H1 (cell line): Measurements from ENCODE around the gene ADIPOQ. TPM values are rescaled to one million over a fixed set of nuclear protein-coding genes. Genes with fewer than 3 reads are reported as not detected.
"Not testable (repeated sequence)": the region's sequence is repeated elsewhere in the genome, so short reads cannot be mapped to it uniquely, and the experiment has no call there.

Experiments
- CTCF ChIA-PET: fragments of 300-600 bp; sonication (Branson Sonifier 250); formaldehyde crosslinking; loops from one replicate; lab custom pipeline; 2021; ENCODE audit not compliant: partially characterized antibody; lab: Charles Lee
- POLR2A ChIA-PET: fragments of 300-600 bp; sonication (Branson Sonifier 250); formaldehyde crosslinking; loops from one replicate; lab custom pipeline; 2021; ENCODE audit warnings: inconsistent platforms; ENCODE audit not compliant: partially characterized antibody; lab: Charles Lee
- DNase-seq, 2 experiments: peaks; one replicate each; pipeline versions ENCODE4 v3.0.0 to v3.0.0-alpha.2; 2010 to 2022; ENCODE audit warnings: low spot score in 2 of 2, low read depth in 1 of 2, mixed read lengths in 1 of 2
- FAIRE-seq: peaks from 2 replicates; lab custom pipeline; 2011; peaks lifted over from hg19 to GRCh38; lab: Jason Lieb, UNC
- H2AFZ ChIP-seq: 2 replicates; pipeline ENCODE4 v1.8.1; 2012; ENCODE audit warnings: low read length, inconsistent platforms
- H2AK5ac ChIP-seq: 2 replicates; pipeline ENCODE4 v1.6.1; 2013; ENCODE audit warnings: low read depth, low read length
- H2BK120ac ChIP-seq: replicated peaks from 2 replicates; pipeline ENCODE3; 2013; ENCODE audit warnings: low read depth, low read length, inconsistent platforms
- H2BK12ac ChIP-seq: 2 replicates; pipeline ENCODE4 v1.6.1; 2013; ENCODE audit warnings: low read depth, low read length
- H2BK15ac ChIP-seq: 2 replicates; pipeline ENCODE4 v1.6.1; 2013; ENCODE audit warnings: low read length
- H2BK20ac ChIP-seq: 2 replicates; pipeline ENCODE4 v1.6.1; 2013; ENCODE audit warnings: low read length
- H2BK5ac ChIP-seq: 2 replicates; pipeline ENCODE4 v1.6.1; 2013; ENCODE audit warnings: low read depth, low read length
- H3K14ac ChIP-seq: 2 replicates; pipeline ENCODE4 v1.6.1; 2013; ENCODE audit warnings: inconsistent platforms; ENCODE audit not compliant: insufficient read length
- H3K18ac ChIP-seq: 2 replicates; pipeline ENCODE4 v1.6.1; 2013; ENCODE audit warnings: low read length; ENCODE audit errors: extremely low read depth
- H3K23ac ChIP-seq: 2 replicates; pipeline ENCODE4 v1.6.1; 2013; ENCODE audit warnings: inconsistent platforms; ENCODE audit not compliant: insufficient read length
- H3K23me2 ChIP-seq: 2 replicates; pipeline ENCODE4 v1.6.1; 2013; ENCODE audit warnings: low read depth, low read length
- H3K27ac ChIP-seq: 2 replicates; pipeline ENCODE4 v1.6.1; 2011; ENCODE audit warnings: low read depth, low read length, inconsistent platforms
- H3K27me3 ChIP-seq, 4 experiments: replicated peaks in 1 of 4; 1 replicate in 1 of 4; 2 replicates in 3 of 4; pipeline versions ENCODE4 v1.6.1 to v1.8.1; 2011 to 2013; ENCODE audit warnings: low read length in 3 of 4, mild to moderate bottlenecking in 3 of 4, inconsistent platforms in 2 of 4, mixed read lengths in 2 of 4, moderate library complexity in 1 of 4; ENCODE audit not compliant: control insufficient read depth in 3 of 4, insufficient read depth in 3 of 4; ENCODE audit errors: extremely low read depth in 1 of 4
- H3K36me3 ChIP-seq, 4 experiments: 2 replicates each; pipeline versions ENCODE4 v1.6.1 to v1.8.1; 2011 to 2013; ENCODE audit warnings: mild to moderate bottlenecking in 4 of 4, low read length in 3 of 4, moderate library complexity in 2 of 4, control low read depth in 1 of 4, inconsistent platforms in 1 of 4; ENCODE audit not compliant: insufficient read depth in 4 of 4, control insufficient read depth in 2 of 4
- H3K4ac ChIP-seq: replicated peaks from 2 replicates; pipeline ENCODE3; 2013; ENCODE audit warnings: low read length, low read depth, mixed read lengths, inconsistent platforms; ENCODE audit not compliant: insufficient read length
- H3K4me1 ChIP-seq, 4 experiments: replicated peaks in 1 of 4; 1 replicate in 1 of 4; 2 replicates in 3 of 4; pipeline versions ENCODE4 v1.6.1 to v1.8.1; 2011 to 2013; ENCODE audit warnings: low read length in 3 of 4, inconsistent platforms in 2 of 4, mixed read lengths in 1 of 4; ENCODE audit not compliant: insufficient read depth in 4 of 4, control insufficient read depth in 3 of 4
- H3K4me2 ChIP-seq, 2 experiments: 2 replicates each; pipeline versions ENCODE4 v1.6.1 to v1.8.1; 2011 to 2013; ENCODE audit warnings: low read depth in 2 of 2, low read length in 2 of 2, control low read depth in 1 of 2, inconsistent platforms in 1 of 2, mild to moderate bottlenecking in 1 of 2; ENCODE audit not compliant: insufficient read depth in 1 of 2
- H3K4me3 ChIP-seq, 4 experiments: fragments of 200-600, 300-600 bp in 1 of 4; sonication (generic), shearing (Covaris generic), sonication (Bioruptor Twin) in 1 of 4; 2 replicates each; pipeline versions ENCODE4 v1.5.1 to v1.8.1; 2011 to 2016; ENCODE audit warnings: low read length in 4 of 4, low read depth in 3 of 4, control low read depth in 2 of 4, inconsistent platforms in 2 of 4, mild to moderate bottlenecking in 2 of 4, mixed read lengths in 1 of 4, moderate library complexity in 1 of 4; ENCODE audit not compliant: insufficient read depth in 2 of 4; ENCODE audit errors: extremely low read depth in 1 of 4
- H3K56ac ChIP-seq: replicated peaks from 2 replicates; pipeline ENCODE3; 2013; ENCODE audit warnings: low read depth, mild to moderate bottlenecking, mixed read lengths, low read length, inconsistent platforms; ENCODE audit not compliant: insufficient read length
- H3K79me1 ChIP-seq: 2 replicates; pipeline ENCODE4 v1.6.1; 2013; ENCODE audit warnings: low read depth, low read length, control low read depth
- H3K79me2 ChIP-seq, 2 experiments: 2 replicates each; pipeline versions ENCODE4 v1.6.1 to v1.8.1; 2012 to 2013; ENCODE audit warnings: low read length in 2 of 2, mild to moderate bottlenecking in 2 of 2, inconsistent platforms in 1 of 2; ENCODE audit not compliant: insufficient read depth in 2 of 2, control insufficient read depth in 1 of 2
- H3K9ac ChIP-seq, 4 experiments: replicated peaks in 1 of 4; 1 replicate in 1 of 4; 2 replicates in 3 of 4; pipeline versions ENCODE4 v1.6.1 to v1.8.1; 2011 to 2013; ENCODE audit warnings: low read depth in 3 of 4, low read length in 3 of 4, control low read depth in 2 of 4, mild to moderate bottlenecking in 2 of 4, moderate library complexity in 2 of 4, inconsistent platforms in 1 of 4; ENCODE audit errors: extremely low read depth in 1 of 4
- H3K9me3 ChIP-seq, 2 experiments: 2 replicates each; pipeline versions ENCODE4 v1.6.1 to v1.8.1; 2012 to 2013; ENCODE audit warnings: mild to moderate bottlenecking in 2 of 2, moderate library complexity in 2 of 2, control low read depth in 1 of 2, inconsistent platforms in 1 of 2, low read depth in 1 of 2, low read length in 1 of 2, mixed read lengths in 1 of 2; ENCODE audit not compliant: insufficient read depth in 2 of 2
- H4K20me1 ChIP-seq, 2 experiments: replicated peaks in 1 of 2; 2 replicates each; pipeline versions ENCODE3 to v1.8.1; 2011 to 2013; ENCODE audit warnings: inconsistent platforms in 2 of 2, low read length in 2 of 2, mild to moderate bottlenecking in 1 of 2; ENCODE audit not compliant: insufficient read depth in 2 of 2, control insufficient read depth in 1 of 2
- H4K5ac ChIP-seq: 2 replicates; pipeline ENCODE4 v1.6.1; 2013; ENCODE audit warnings: low read length, low read depth, mixed read lengths, inconsistent platforms; ENCODE audit not compliant: insufficient read length
- H4K8ac ChIP-seq: 2 replicates; pipeline ENCODE4 v1.8.0; 2013; ENCODE audit warnings: mild to moderate bottlenecking, moderate library complexity, low read length, inconsistent platforms; ENCODE audit not compliant: insufficient read depth; ENCODE audit errors: extremely low read depth
- H4K91ac ChIP-seq: replicated peaks from 2 replicates; pipeline ENCODE3; 2013; ENCODE audit warnings: low read length, mixed read lengths, inconsistent platforms; ENCODE audit not compliant: insufficient read length
- PHF8 ChIP-seq: fragments of 200-600 bp; sonication (generic); conservative IDR thresholded peaks from 2 replicates; pipeline ENCODE4 v1.7.1; 2012; ENCODE audit warnings: low read depth, mild to moderate bottlenecking, inconsistent platforms, low read length, moderate library complexity
- SIRT6 ChIP-seq: IDR thresholded peaks from one replicate; pipeline ENCODE4 v1.7.1; 2012; ENCODE audit warnings: low read length, inconsistent platforms
- SRF ChIP-seq: IDR thresholded peaks from 2 replicates; pipeline ENCODE4 v1.6.1; 2011; ENCODE audit warnings: mild to moderate bottlenecking, low read depth, low read length, moderate library complexity
- TAF7 ChIP-seq: optimal IDR thresholded peaks from 2 replicates; pipeline ENCODE3; 2011; ENCODE audit warnings: low read depth, mild to moderate bottlenecking, inconsistent platforms, low read length, moderate library complexity, borderline replicate concordance
- WGBS, 2 experiments: shearing (Covaris generic) in 1 of 2; methylation state at CpG; one replicate each; pipeline versions ENCODE4 v1.1.6 to v1.1.7; 2013 to 2015; ENCODE audit warnings: low lambda C conversion rate in 2 of 2, mixed read lengths in 2 of 2, inconsistent platforms in 1 of 2, low coverage in 1 of 2, missing lambda C conversion rate in 1 of 2; ENCODE audit not compliant: insufficient replicate concordance in 2 of 2, insufficient coverage in 1 of 2, insufficient read length in 1 of 2; ENCODE audit errors: extremely low coverage in 1 of 2, missing lambda C conversion rate in 1 of 2; 5-methylcytosine and 5-hydroxymethylcytosine counted together
- polyA plus RNA-seq, 7 experiments: library from polyadenylated mRNA; depleted of rRNA in 3 of 7; stranded (reverse) in 5 of 7; unstranded in 2 of 7; fragments of >200 nt in 5 of 7; fragments of 200-250 nt in 2 of 7; gene quantifications; 1 replicate in 5 of 7; 2 replicates in 1 of 7; 4 replicates in 1 of 7; pipeline versions ENCODE4 v1.2.1 to v1.2.3, GENCODE V29; 2011 to 2013; ENCODE audit warnings: missing spikeins in 2 of 7, mixed read lengths in 2 of 7
- total RNA-seq: library from RNA; stranded (reverse); fragmentation: NEBNext Ultra II Directional; extraction: Animal tissue kit (Norgen Biotek cat#: 25700); gene quantifications from 2 replicates; pipeline ENCODE4 v1.2.1, GENCODE V29; 2021

The ADIPOQ gene
- total and polyA plus RNA-seq, 2 of the 8 experiments (the other 6 are each of a cell fraction or from before 2014, with no cell fraction given): not detected

DNA sequence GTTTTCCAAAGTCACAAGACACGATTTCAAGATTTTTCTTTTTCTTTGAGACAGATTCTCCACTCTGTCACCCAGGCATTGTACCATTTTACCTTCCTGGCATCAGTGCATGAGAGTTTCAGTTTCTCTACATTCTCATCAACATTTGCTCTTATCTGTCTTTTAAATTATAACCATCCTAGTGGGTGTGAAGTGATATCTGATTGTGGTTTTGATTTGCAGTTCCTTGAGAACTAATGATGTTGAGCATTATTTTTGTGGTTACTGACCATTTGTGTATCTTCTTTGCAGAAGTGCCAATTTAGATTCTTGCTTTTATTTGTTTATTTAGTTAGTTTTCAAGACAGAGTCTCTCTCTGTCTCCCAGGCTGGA, 41.2 kb downstream of the ADIPOQ start (continued):
- TF ChIP-seq PHF8 (no peak), TAF7 (no peak), SRF (no peak), SIRT6 (no peak)

DNA sequence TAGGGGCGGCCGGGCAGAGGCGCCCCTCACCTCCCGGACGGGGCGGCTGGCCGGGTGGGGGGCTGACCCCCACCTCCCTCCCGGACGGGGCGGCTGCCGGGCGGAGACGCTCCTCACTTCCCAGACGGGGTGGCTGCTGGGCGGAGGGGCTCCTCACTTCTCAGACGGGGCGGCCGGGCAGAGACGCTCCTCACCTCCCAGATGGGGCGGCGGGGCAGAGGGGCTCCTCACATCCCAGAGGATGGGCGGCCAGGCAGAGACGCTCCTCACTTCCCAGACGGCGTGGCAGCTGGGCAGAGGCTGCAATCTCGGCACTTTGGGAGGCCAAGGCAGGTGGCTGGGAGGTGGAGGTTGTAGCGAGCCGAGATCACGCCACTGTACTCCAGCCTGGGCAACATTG, 42.4 kb downstream of the ADIPOQ start:
- H3K27me3 ChIP-seq, H3K36me3 ChIP-seq, H3K4me3 ChIP-seq, H3K79me1 ChIP-seq, FAIRE-seq, H2BK20ac ChIP-seq, H3K27ac ChIP-seq, H4K91ac ChIP-seq, H2AFZ ChIP-seq, H3K4ac ChIP-seq, H3K4me2 ChIP-seq, H4K20me1 ChIP-seq, H3K18ac ChIP-seq, H3K14ac ChIP-seq, DNase-seq, H2AK5ac ChIP-seq, H2BK120ac ChIP-seq, H3K23ac ChIP-seq, H2BK5ac ChIP-seq, H3K23me2 ChIP-seq, H4K5ac ChIP-seq, H3K56ac ChIP-seq, H2BK12ac ChIP-seq, H3K79me2 ChIP-seq, H4K8ac ChIP-seq, CTCF ChIA-PET, H3K9ac ChIP-seq, POLR2A ChIA-PET, H2BK15ac ChIP-seq, H3K9me3 ChIP-seq: not testable (repeated sequence)
- peaks cover 0 to 16% (median 12%) of the 10 kb centered on the region in 4 experiments; a peak in 5 of 7 replicates for H3K4me1 ChIP-seq
- 95% methylated on average over 10 of the region's 29 CpGs; no CpG with 5 or more reads in 1 of the 2 experiments for WGBS, 2 experiments
